Endothelial cell of umbilical vein (primary cell): ENCODE measurements around the gene PTPRD. TPM values are rescaled to one million over a fixed set of nuclear protein-coding genes. Genes with fewer than 3 reads are reported as not detected.

Source experiments
- BruUV-seq: library from RNA; stranded (reverse); fragments of 400-500 nt; replicated peaks from 2 replicates; lab custom pipeline; 2021; lab: Mats Ljungman, UMichigan
- CTCF ChIA-PET: fragments of 300-600, 350-600 bp; sonication (Branson Sonifier 250); formaldehyde crosslinking; loops from one replicate; lab custom pipeline; 2021; ENCODE audit warnings: antibody characterized with exemption, inconsistent platforms; lab: Charles Lee
- POLR2A ChIA-PET: fragments of 300-600, 350-600 bp; sonication (Branson Sonifier 250); formaldehyde crosslinking; loops from one replicate; lab custom pipeline; 2021; ENCODE audit warnings: antibody characterized with exemption, inconsistent platforms; lab: Charles Lee
- DNase-seq: peaks from one replicate; pipeline ENCODE4 v3.0.0-alpha.2; 2011; ENCODE audit warnings: low read depth, low spot score
- FAIRE-seq: peaks from 2 replicates; lab custom pipeline; 2011; peaks lifted over from hg19 to GRCh38; lab: Jason Lieb, UNC
- H2AFZ ChIP-seq: 2 replicates; pipeline ENCODE4 v1.6.0; 2012; ENCODE audit warnings: low read depth, low read length, control low read depth, inconsistent platforms
- H3K27ac ChIP-seq: 2 replicates; pipeline ENCODE4 v1.5.1; 2011; ENCODE audit warnings: low read depth, mild to moderate bottlenecking, control low read depth, low read length, moderate library complexity; ENCODE audit not compliant: insufficient read depth
- H3K27me3 ChIP-seq, 2 experiments: 2 replicates each; pipeline versions ENCODE4 v1.6.0 to v1.6.1; 2011; ENCODE audit warnings: low read length in 2 of 2, mixed read lengths in 1 of 2; ENCODE audit not compliant: control insufficient read depth in 2 of 2, insufficient read depth in 2 of 2
- H3K36me3 ChIP-seq, 2 experiments: 2 replicates in 1 of 2; 3 replicates in 1 of 2; pipeline ENCODE4 v1.5.1; 2011; ENCODE audit warnings: low read length in 2 of 2, mild to moderate bottlenecking in 1 of 2, moderate library complexity in 1 of 2; ENCODE audit not compliant: control insufficient read depth in 2 of 2, insufficient read depth in 2 of 2; ENCODE audit errors: extremely low read depth in 1 of 2
- H3K4me1 ChIP-seq: 3 replicates; pipeline ENCODE4 v1.5.1; 2011; ENCODE audit warnings: mild to moderate bottlenecking, low read length; ENCODE audit not compliant: control insufficient read depth, insufficient read depth; ENCODE audit errors: extremely low read depth
- H3K4me2 ChIP-seq: 2 replicates; pipeline ENCODE4 v1.6.1; 2011; ENCODE audit warnings: low read length, control low read depth, mixed read lengths; ENCODE audit not compliant: insufficient read depth
- H3K4me3 ChIP-seq, 3 experiments: fragments of 200-600 bp in 1 of 3; sonication (generic), shearing (Covaris generic) in 1 of 3; replicated peaks in 1 of 3; 2 replicates each; pipeline ENCODE4 v1.5.1; 2011 to 2016; ENCODE audit warnings: control low read depth in 3 of 3, low read length in 3 of 3, mild to moderate bottlenecking in 2 of 3, inconsistent platforms in 1 of 3, low read depth in 1 of 3, moderate library complexity in 1 of 3; ENCODE audit not compliant: insufficient read depth in 1 of 3
- H3K79me2 ChIP-seq: 2 replicates; pipeline ENCODE4 v1.6.0; 2012; ENCODE audit warnings: low read length, inconsistent platforms; ENCODE audit not compliant: control insufficient read depth, insufficient read depth
- H3K9ac ChIP-seq: replicated peaks from 2 replicates; pipeline ENCODE3; 2011; ENCODE audit warnings: low read length, control low read depth; ENCODE audit not compliant: insufficient read depth; ENCODE audit errors: extremely low read depth
- H3K9me1 ChIP-seq: replicated peaks from 3 replicates; pipeline ENCODE4 v1.6.0; 2011; ENCODE audit warnings: mild to moderate bottlenecking, low read length; ENCODE audit not compliant: control insufficient read depth, insufficient read depth; ENCODE audit errors: extremely low read depth
- H3K9me3 ChIP-seq: replicated peaks from 2 replicates; pipeline ENCODE4 v1.5.1; 2012; ENCODE audit warnings: low read length, inconsistent platforms; ENCODE audit not compliant: control insufficient read depth, insufficient read depth
- H4K20me1 ChIP-seq: replicated peaks from 2 replicates; pipeline ENCODE3; 2011; ENCODE audit warnings: mild to moderate bottlenecking, low read length; ENCODE audit not compliant: control insufficient read depth, insufficient read depth; ENCODE audit errors: extremely low read depth
- EZH2 ChIP-seq: IDR thresholded peaks from 2 replicates; pipeline ENCODE4 v1.6.1; 2012; ENCODE audit warnings: borderline replicate concordance, low read depth, mild to moderate bottlenecking, moderate library complexity, low read length, inconsistent platforms; ENCODE audit not compliant: severe bottlenecking
- FOS ChIP-seq: IDR thresholded peaks from 2 replicates; pipeline ENCODE4 v1.6.1; 2011; ENCODE audit warnings: mild to moderate bottlenecking, low read length, moderate library complexity, borderline replicate concordance; ENCODE audit not compliant: insufficient read depth
- GATA2 ChIP-seq: IDR thresholded peaks from 2 replicates; pipeline ENCODE4 v1.7.0; 2011; ENCODE audit warnings: low read depth, mild to moderate bottlenecking, moderate library complexity, mixed read lengths, low read length; ENCODE audit not compliant: insufficient read length, insufficient read depth
- JUN ChIP-seq: IDR thresholded peaks from 2 replicates; pipeline ENCODE4 v1.6.1; 2011; ENCODE audit warnings: borderline replicate concordance, low read depth; ENCODE audit not compliant: insufficient read length, insufficient read depth
- MYC ChIP-seq: IDR thresholded peaks from one replicate; pipeline ENCODE4 v1.6.1; 2011; ENCODE audit warnings: mild to moderate bottlenecking, low read depth, low read length
- POLR2A ChIP-seq: IDR thresholded peaks from 2 replicates; pipeline ENCODE4 v1.6.1; 2012; ENCODE audit warnings: low read depth, mild to moderate bottlenecking, control low read depth, low read length
- POLR2AphosphoS5 ChIP-seq: IDR thresholded peaks from 2 replicates; pipeline ENCODE4 v1.6.1; 2012; ENCODE audit warnings: low read depth, mild to moderate bottlenecking, control low read depth, low read length, moderate library complexity; ENCODE audit not compliant: insufficient read depth
- dilution Hi-C: fragments of 300-500 bp; cut with MboI; formaldehyde crosslinking; loops from one replicate; pipeline ENCODE4 v1.15.0; 2019; ENCODE audit warnings: low sequenced_read_pairs; ENCODE audit not compliant: extremely low pct_ligation_motif_present
- intact Hi-C: fragments of 100-400 bp; cut with micrococcal nuclease; formaldehyde crosslinking; loops from one replicate; pipeline ENCODE4 v1.10.0; 2022
- polyA plus RNA-seq, 4 experiments: library from polyadenylated mRNA; depleted of rRNA in 3 of 4; stranded (reverse) in 3 of 4; unstranded in 1 of 4; fragments of >200 nt; gene quantifications; 2 replicates each; pipeline versions ENCODE4 v1.2.1 to v1.2.3, GENCODE V29; 2011 to 2012; ENCODE audit warnings: missing spikeins in 1 of 4
- total RNA-seq: library from RNA; stranded (reverse); gene quantifications from 2 replicates; pipeline ENCODE4 v1.2.3, GENCODE V29; 2021
- TF ChIP-seq, protein P1 (sequence below): IDR thresholded peaks from 2 replicates; pipeline ENCODE4 v1.6.1; 2011; ENCODE audit not compliant: insufficient read depth, insufficient read length
- TF ChIP-seq, protein P2 (sequence below), 2 donors: IDR thresholded peaks; 1 replicate in 1 of 2; 2 replicates in 1 of 2; pipeline ENCODE4 v1.5.1; 2011; ENCODE audit warnings: low read length in 2 of 2, mild to moderate bottlenecking in 2 of 2, moderate library complexity in 2 of 2, control low read depth in 1 of 2, inconsistent platforms in 1 of 2, low read depth in 1 of 2; ENCODE audit not compliant: insufficient read depth in 1 of 2; ENCODE audit errors: extremely low read depth in 1 of 2

The PTPRD gene
- total and polyA plus RNA-seq, 2 donors (not counting 3 experiments of a cell fraction or from before 2014, with no cell fraction given): 5.5 to 5.7 TPM

DNA sequence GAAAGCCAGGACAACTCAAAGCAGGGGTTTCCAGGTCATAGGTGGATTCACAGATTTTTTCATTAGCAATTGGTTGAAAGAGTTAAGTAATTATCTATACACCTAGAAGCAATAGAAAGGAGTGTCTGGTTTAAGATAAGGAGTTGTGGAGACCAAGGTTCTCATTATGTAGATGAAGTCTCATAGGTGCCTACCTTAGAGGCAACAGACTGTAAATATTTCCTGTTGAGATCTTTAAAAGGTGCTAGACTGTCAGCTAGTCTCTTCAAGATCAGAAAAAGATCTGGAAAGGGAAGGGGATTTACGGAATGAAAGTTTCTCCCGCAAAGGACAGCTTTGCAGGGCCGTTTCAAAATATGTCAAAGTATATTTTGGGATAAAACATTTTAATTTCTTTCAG, 603.4 kb downstream of the PTPRD start:
- Histone ChIP-seq H3K4me2 (no peak overlapping the region), H3K79me2 (no peaks in the 10 kb centered on the region), H3K9ac (no peak overlapping the region), H3K4me3 (no peak overlapping the region), H3K4me1 (peaks cover 9% of the 10 kb centered on the region), H3K36me3 (no peaks in the 10 kb centered on the region), H3K9me1 (no peaks in the 10 kb centered on the region), H3K27me3 (no peaks in the 10 kb centered on the region), H4K20me1 (no peaks in the 10 kb centered on the region), H3K9me3 (no peaks in the 10 kb centered on the region), H3K27ac (no peak overlapping the region), H2AFZ (no peak overlapping the region)
- ChIA-PET POLR2A (no interaction called here), CTCF (interaction anchor here (1.2 kb wide), 1 partner anchor 15 kb away, joined by 3 read pairs; no protein-coding TSS in a partner anchor)
- intact Hi-C loops (no loop called here), dilution Hi-C loops (no loop called here)
- DNase-seq: no peak
- BruUV-seq: no TSS peak
- no peak for FAIRE-seq
- TF ChIP-seq MYC (no peak), EZH2 (no peak), POLR2A (no peak)
- TF ChIP-seq, protein P1, sequence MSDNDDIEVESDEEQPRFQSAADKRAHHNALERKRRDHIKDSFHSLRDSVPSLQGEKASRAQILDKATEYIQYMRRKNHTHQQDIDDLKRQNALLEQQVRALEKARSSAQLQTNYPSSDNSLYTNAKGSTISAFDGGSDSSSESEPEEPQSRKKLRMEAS: no peak

DNA sequence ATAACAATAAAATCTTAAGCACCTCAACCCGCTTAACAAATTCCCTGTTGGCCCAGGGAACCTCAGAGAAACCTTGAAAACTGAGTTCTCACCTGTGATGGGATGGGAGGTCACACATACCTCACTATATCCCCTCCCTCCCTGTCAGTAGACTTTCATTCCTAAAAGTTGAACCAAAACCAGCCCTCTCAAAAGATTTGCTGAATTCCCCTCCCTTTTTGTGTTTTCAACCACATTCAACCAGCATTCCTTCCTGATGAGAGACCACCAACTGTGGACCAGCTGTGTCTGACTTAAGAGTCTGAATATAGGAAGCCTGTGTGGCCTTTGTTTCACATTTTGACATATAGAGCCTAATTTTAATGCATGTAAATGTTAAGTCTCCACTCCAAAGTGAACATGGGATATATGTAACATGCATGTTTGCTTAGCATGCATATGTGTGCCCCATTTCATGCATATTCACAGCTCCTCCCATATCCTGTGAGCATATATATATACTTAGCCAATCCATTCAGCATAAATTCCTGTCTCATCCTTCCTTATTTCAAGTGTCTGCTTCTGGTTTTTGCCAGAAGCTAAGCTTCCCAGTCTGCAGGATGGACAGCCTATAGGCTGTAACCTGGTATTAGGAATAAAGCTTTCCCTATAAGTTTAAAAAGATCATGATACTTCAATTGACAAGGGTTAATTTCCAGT, 604.6 kb downstream of the PTPRD start:
- Histone ChIP-seq H2AFZ (no peak overlapping the region), H3K9ac (no peak overlapping the region), H3K9me3 (no peaks in the 10 kb centered on the region), H3K4me1 (peaks cover 11% of the 10 kb centered on the region), H3K27me3 (no peaks in the 10 kb centered on the region), H3K36me3 (no peaks in the 10 kb centered on the region), H3K79me2 (no peaks in the 10 kb centered on the region), H3K4me2 (no peak overlapping the region), H3K9me1 (no peaks in the 10 kb centered on the region), H3K4me3 (no peak overlapping the region), H3K27ac (no peak overlapping the region), H4K20me1 (no peaks in the 10 kb centered on the region)
- no TSS peak for BruUV-seq
- dilution Hi-C loops: no loop called here
- intact Hi-C loops: no loop called here
- TF ChIP-seq MYC: no peak
- no peak for TF ChIP-seq POLR2AphosphoS5
- no peak for TF ChIP-seq JUN
- no peak for TF ChIP-seq POLR2A
- no peak for TF ChIP-seq FOS
- TF ChIP-seq EZH2: no peak
- TF ChIP-seq GATA2: no peak
- TF ChIP-seq, protein P2, sequence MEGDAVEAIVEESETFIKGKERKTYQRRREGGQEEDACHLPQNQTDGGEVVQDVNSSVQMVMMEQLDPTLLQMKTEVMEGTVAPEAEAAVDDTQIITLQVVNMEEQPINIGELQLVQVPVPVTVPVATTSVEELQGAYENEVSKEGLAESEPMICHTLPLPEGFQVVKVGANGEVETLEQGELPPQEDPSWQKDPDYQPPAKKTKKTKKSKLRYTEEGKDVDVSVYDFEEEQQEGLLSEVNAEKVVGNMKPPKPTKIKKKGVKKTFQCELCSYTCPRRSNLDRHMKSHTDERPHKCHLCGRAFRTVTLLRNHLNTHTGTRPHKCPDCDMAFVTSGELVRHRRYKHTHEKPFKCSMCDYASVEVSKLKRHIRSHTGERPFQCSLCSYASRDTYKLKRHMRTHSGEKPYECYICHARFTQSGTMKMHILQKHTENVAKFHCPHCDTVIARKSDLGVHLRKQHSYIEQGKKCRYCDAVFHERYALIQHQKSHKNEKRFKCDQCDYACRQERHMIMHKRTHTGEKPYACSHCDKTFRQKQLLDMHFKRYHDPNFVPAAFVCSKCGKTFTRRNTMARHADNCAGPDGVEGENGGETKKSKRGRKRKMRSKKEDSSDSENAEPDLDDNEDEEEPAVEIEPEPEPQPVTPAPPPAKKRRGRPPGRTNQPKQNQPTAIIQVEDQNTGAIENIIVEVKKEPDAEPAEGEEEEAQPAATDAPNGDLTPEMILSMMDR (IDR thresholded peaks at IDR 0.05; ENCODE audit: extremely low read depth in 1 of 2, insufficient read depth in 1 of 2, low read depth in 1 of 2, low read length in 2 of 2): no peak
- TF ChIP-seq, protein P1: no peak
- FAIRE-seq (no peak), DNase-seq (no peak)
- ChIA-PET POLR2A (no interaction called here), CTCF (interaction anchor here (1.1 to 2.9 kb wide), 4 partner anchors 12 to 65 kb away, joined by 3 to 10 read pairs (median 6); no protein-coding TSS in a partner anchor)
